K562 (cell line): ENCODE data around the gene DYNC1I1. TPM values are rescaled to one million over a fixed set of nuclear protein-coding genes. Genes with fewer than 3 reads are reported as not detected.

Source experiments
- ATAC-seq: fragments of 200-7000 bp; cut with Tn5 transposase; 3 replicates; pipeline ENCODE4 v1.9.1; 2020; ENCODE audit warnings: moderate library complexity
- BruUV-seq: library from RNA; stranded (reverse); fragments of 400-500 nt; replicated peaks from 2 replicates; lab custom pipeline; 2021; lab: Mats Ljungman, UMichigan
- CTCF ChIA-PET: fragments of 300-600 bp; formaldehyde crosslinking; extraction: SDS; loops from one replicate; lab custom pipeline; 2021; ENCODE audit warnings: low intra/inter-chr PET ratio; lab: Yijun Ruan, JAX
- POLR2A ChIA-PET: fragments of 300-600, 350-650 bp; sonication (Branson Sonifier 250); formaldehyde crosslinking; extraction: SDS; loops from one replicate; lab custom pipeline; 2021; ENCODE audit warnings: antibody characterized with exemption, inconsistent platforms; lab: Yijun Ruan, JAX
- DNase-seq, 4 experiments: peaks; one replicate each; pipeline versions ENCODE4 v3.0.0 to v3.0.0-alpha.2; 2011 to 2018; ENCODE audit warnings: low spot score in 3 of 4, mixed read lengths in 3 of 4; ENCODE audit errors: extremely low read depth in 1 of 4
- FAIRE-seq: peaks from 2 replicates; lab custom pipeline; 2011; peaks lifted over from hg19 to GRCh38; lab: Jason Lieb, UNC
- H2AFZ ChIP-seq: 2 replicates; pipeline ENCODE4 v1.6.0; 2011; ENCODE audit warnings: low read depth, low read length, control low read depth, inconsistent platforms
- H3K27ac ChIP-seq: fragments of 200-600 bp; 3 replicates; pipeline ENCODE4 v1.8.0; 2011; ENCODE audit warnings: low read depth, mild to moderate bottlenecking, control low read depth, inconsistent platforms, low read length, moderate library complexity, mixed read lengths; ENCODE audit errors: extremely low read depth
- H3K27me3 ChIP-seq, 2 experiments: fragments of 300-600 bp in 1 of 2; 2 replicates in 1 of 2; 3 replicates in 1 of 2; pipeline versions ENCODE4 v1.6.0 to v1.8.0; 2011; ENCODE audit warnings: inconsistent platforms in 2 of 2, low read length in 2 of 2, mild to moderate bottlenecking in 1 of 2, mixed read lengths in 1 of 2, moderate library complexity in 1 of 2; ENCODE audit not compliant: control insufficient read depth in 2 of 2, insufficient read depth in 2 of 2
- H3K36me3 ChIP-seq: fragments of 300-600 bp; 3 replicates; pipeline ENCODE4 v1.8.0; 2011; ENCODE audit warnings: mild to moderate bottlenecking, low read length, inconsistent platforms; ENCODE audit not compliant: control insufficient read depth, insufficient read depth
- H3K4me1 ChIP-seq, 2 experiments: fragments of 200-600 bp in 1 of 2; replicated peaks in 1 of 2; 2 replicates in 1 of 2; 3 replicates in 1 of 2; pipeline versions ENCODE4 v1.5.1 to v1.8.0; 2011; ENCODE audit warnings: inconsistent platforms in 2 of 2, low read length in 2 of 2, mild to moderate bottlenecking in 1 of 2, mixed read lengths in 1 of 2, moderate library complexity in 1 of 2; ENCODE audit not compliant: control insufficient read depth in 2 of 2, insufficient read depth in 2 of 2
- H3K4me2 ChIP-seq: 2 replicates; pipeline ENCODE4 v1.6.1; 2011; ENCODE audit warnings: low read length, control low read depth, inconsistent platforms, mixed read lengths; ENCODE audit not compliant: insufficient read depth
- H3K4me3 ChIP-seq: fragments of 200-600 bp; sonication (generic), shearing (Covaris generic); 2 replicates; pipeline ENCODE4 v1.5.1; 2016; ENCODE audit warnings: control low read depth, inconsistent platforms
- H3K79me2 ChIP-seq: fragments of 200-600 bp; 3 replicates; pipeline ENCODE4 v1.8.0; 2011; ENCODE audit warnings: low read length, inconsistent platforms; ENCODE audit not compliant: control insufficient read depth, insufficient read depth
- H3K9ac ChIP-seq, 2 experiments: 2 replicates each; pipeline versions ENCODE4 v1.6.0 to v1.6.1; 2011; ENCODE audit warnings: low read depth in 2 of 2, low read length in 2 of 2, control low read depth in 1 of 2, inconsistent platforms in 1 of 2, mild to moderate bottlenecking in 1 of 2, mixed read lengths in 1 of 2; ENCODE audit not compliant: insufficient read depth in 1 of 2
- H3K9me1 ChIP-seq: one replicate; pipeline ENCODE4 v1.6.0; 2011; ENCODE audit warnings: inconsistent platforms, mild to moderate bottlenecking, low read length, moderate library complexity; ENCODE audit not compliant: control insufficient read depth, insufficient read depth
- H3K9me3 ChIP-seq: replicated peaks from 2 replicates; pipeline ENCODE4 v1.5.1; 2011; ENCODE audit warnings: low read depth, low read length, inconsistent platforms; ENCODE audit not compliant: control insufficient read depth, insufficient read depth
- H4K20me1 ChIP-seq: replicated peaks from 2 replicates; pipeline ENCODE4 v1.6.1; 2011; ENCODE audit warnings: low read length, inconsistent platforms, mixed read lengths; ENCODE audit not compliant: control insufficient read depth, insufficient read depth
- CTCF ChIP-seq, 3 experiments: IDR thresholded peaks in 2 of 3; conservative IDR thresholded peaks in 1 of 3; 2 replicates each; pipeline ENCODE4 v1.5.1; 2011 to 2012; ENCODE audit warnings: low read length in 3 of 3, mild to moderate bottlenecking in 3 of 3, control low read depth in 2 of 3, improper control_type of control experiment in 1 of 3, inconsistent platforms in 1 of 3, low read depth in 1 of 3, mixed read lengths in 1 of 3, moderate library complexity in 1 of 3; ENCODE audit not compliant: insufficient read depth in 2 of 3
- DMBX1 ChIP-seq: fragments of 250-450 bp; sonication (Bioruptor Pico); IDR thresholded peaks from 2 replicates; pipeline ENCODE4 v1.8.0; 2022; ENCODE audit warnings: inconsistent platforms, mild to moderate bottlenecking, moderate library complexity, borderline replicate concordance
- E4F1 ChIP-seq: fragments of 250-450 bp; sonication (Bioruptor Pico); IDR thresholded peaks from 2 replicates; pipeline ENCODE4 v1.5.0; 2021; ENCODE audit warnings: mild to moderate bottlenecking, borderline replicate concordance
- ELF2 ChIP-seq: fragments of 250-450 bp; sonication (Bioruptor Pico); IDR thresholded peaks from 2 replicates; pipeline ENCODE4 v1.5.0; 2021; ENCODE audit warnings: mild to moderate bottlenecking
- FOXO4 ChIP-seq: fragments of 450-650 bp; formaldehyde crosslinking; IDR thresholded peaks from 2 replicates; pipeline ENCODE4 v1.4.0; 2020; ENCODE audit warnings: mild to moderate bottlenecking, moderate library complexity
- HLTF ChIP-seq: fragments of 450-650 bp; IDR thresholded peaks from 2 replicates; pipeline ENCODE4 v1.6.1; 2016
- KLF16 ChIP-seq: IDR thresholded peaks from 2 replicates; pipeline ENCODE4 v1.6.1; 2016; ENCODE audit warnings: antibody characterized with exemption
- L3MBTL2 ChIP-seq: fragments of 450-650 bp; IDR thresholded peaks from 2 replicates; pipeline ENCODE4 v1.6.1; 2016; ENCODE audit warnings: mild to moderate bottlenecking, moderate library complexity
- MIER1 ChIP-seq: fragments of 450-650 bp; IDR thresholded peaks from 2 replicates; pipeline ENCODE4 v1.6.1; 2016; ENCODE audit warnings: antibody characterized with exemption, mild to moderate bottlenecking, low read depth
- PKNOX1 ChIP-seq: fragments of 450-650 bp; IDR thresholded peaks from 2 replicates; pipeline ENCODE4 v1.6.1; 2016
- SAFB ChIP-seq: fragments of 200-400 bp; formaldehyde crosslinking; IDR thresholded peaks from 2 replicates; pipeline ENCODE4 v1.6.1; 2017; ENCODE audit warnings: low read depth, low read length, borderline replicate concordance
- SMAD4 ChIP-seq: fragments of 250-450 bp; sonication (Bioruptor Pico); conservative IDR thresholded peaks from 2 replicates; pipeline ENCODE4 v1.8.0; 2021; ENCODE audit warnings: inconsistent platforms, mild to moderate bottlenecking, moderate library complexity
- SP1 ChIP-seq: sonication (generic); formaldehyde crosslinking; IDR thresholded peaks from 2 replicates; pipeline ENCODE4 v1.8.1; 2022; ENCODE audit warnings: mild to moderate bottlenecking, missing genetic modification reagents
- TCF7L2 ChIP-seq: fragments of 150-350 bp; IDR thresholded peaks from 2 replicates; pipeline ENCODE4 v1.6.1; 2016; ENCODE audit warnings: low read depth, mild to moderate bottlenecking, low read length, moderate library complexity
- TEAD2 ChIP-seq: fragments of 450-650 bp; IDR thresholded peaks from 2 replicates; pipeline ENCODE4 v1.6.1; 2016; ENCODE audit warnings: missing genetic modification characterization, control low read depth, missing compliant biosample characterization
- TRIM24 ChIP-seq, 2 experiments: fragments of 450-650 bp; IDR thresholded peaks; 2 replicates each; pipeline ENCODE4 v1.6.1; 2016
- ZNF184 ChIP-seq: sonication (generic); formaldehyde crosslinking; IDR thresholded peaks from 2 replicates; pipeline ENCODE4 v1.5.0; 2020; ENCODE audit warnings: missing genetic modification reagents
- WGBS: fragments of 100-300 bp; shearing (Covaris generic); methylation state at CpG from one replicate; pipeline ENCODE4 v1.1.6; 2016; ENCODE audit warnings: low coverage, mixed read lengths; ENCODE audit not compliant: insufficient coverage; ENCODE audit errors: missing lambda C conversion rate; 5-methylcytosine and 5-hydroxymethylcytosine counted together
- in situ Hi-C: fragments of 300-500 bp; cut with MboI; formaldehyde crosslinking; loops from 4 replicates; pipeline ENCODE4 v1.15.0; 2018; ENCODE audit warnings: inconsistent platforms, mixed read lengths
- intact Hi-C: fragments of 100-400 bp; cut with micrococcal nuclease; formaldehyde crosslinking; loops from 2 replicates; pipeline ENCODE4 v1.14.2; 2022
- polyA plus RNA-seq, 8 experiments: library from polyadenylated mRNA; depleted of rRNA in 4 of 8; stranded (reverse) in 5 of 8; unstranded in 3 of 8; fragments of >200 nt; fragmentation: Nextera tagmentation in 2 of 8; fragmentation: Illumina TruSeq in 1 of 8; extraction: Ambion mirVana in 2 of 8; extraction: Trizol in 1 of 8; gene quantifications; 2 replicates each; pipeline versions ENCODE4 v1.2.1 to v1.2.3, GENCODE V29; 2011 to 2014; ENCODE audit warnings: inconsistent platforms in 1 of 8, missing spikeins in 1 of 8
- total RNA-seq, 7 experiments: library from RNA; depleted of rRNA in 6 of 7; stranded (reverse); fragments of >200 nt in 6 of 7; fragmentation: Illumina TruSeq in 2 of 7; extraction: Trizol in 2 of 7; gene quantifications; 2 replicates each; pipeline versions ENCODE4 v1.2.1 to v1.2.3, GENCODE V29; 2011 to 2021; ENCODE audit warnings: low replicate concordance in 1 of 7

The DYNC1I1 gene
- total and polyA plus RNA-seq, 9 of the 15 experiments (the other 6 are each of a cell fraction or from before 2014, with no cell fraction given) = 0.22 to 1.5 (median 0.44) TPM

- TF ChIP-seq MIER1 (no peak), CTCF (IDR thresholded peaks at IDR 0.05 in 2 of 3, conservative IDR thresholded peaks at IDR 0.05 in 1 of 3; ENCODE audit: insufficient read depth in 2 of 3, low read depth in 1 of 3, low read length in 3 of 3) (no peak)
Measured at GRCh38 chr7:95788258-95788657, 15.9 kb downstream of the DYNC1I1 start (continued).

GRCh38 chr7:95788884-95789283 lies 16.5 kb downstream of the DYNC1I1 start:
- no peak for FAIRE-seq
- TF ChIP-seq ELF2 (CRISPR knock-in tag) = no peak
- no peak for TF ChIP-seq TEAD2
- no peak for TF ChIP-seq PKNOX1
- no peak for TF ChIP-seq L3MBTL2
- TF ChIP-seq ZNF184 (CRISPR knock-in tag) = no peak
- no peak for TF ChIP-seq TRIM24 (IDR thresholded peaks at IDR 0.05)
- TF ChIP-seq E4F1 (CRISPR knock-in tag) = no peak
- TF ChIP-seq SAFB = no peak
- TF ChIP-seq SMAD4 = no peak
- TF ChIP-seq SP1 (CRISPR knock-in tag) = no peak
- no peak for TF ChIP-seq FOXO4
- TF ChIP-seq HLTF = no peak
- TF ChIP-seq KLF16 = no peak
- no peak for TF ChIP-seq TCF7L2
- no peak for TF ChIP-seq DMBX1 (CRISPR knock-in tag)

More at GRCh38 chr7:95788884-95789283, 16.5 kb downstream of the DYNC1I1 start:
- Histone ChIP-seq H3K9me3 (no peaks in the 10 kb centered on the region), H3K79me2 (no peaks in the 10 kb centered on the region), H3K27ac (no peak overlapping the region), H3K4me1 (no peaks in the 10 kb centered on the region), H3K9ac (no peak overlapping the region), H3K36me3 (no peaks in the 10 kb centered on the region), H3K9me1 (no peaks in the 10 kb centered on the region), H3K27me3 (no peaks in the 10 kb centered on the region; a peak in 1 of 5 replicates), H4K20me1 (no peaks in the 10 kb centered on the region), H3K4me3 (no peak overlapping the region), H2AFZ (no peak overlapping the region), H3K4me2 (no peak overlapping the region)
- POLR2A ChIA-PET = interaction anchor here (0.6 to 2.2 kb wide), 4 partner anchors 8 to 29 kb away, joined by 3 to 5 read pairs (median 3); partner anchors contain the start of gene DYNC1I1
- no peak for ATAC-seq
- intact Hi-C loops = no loop called here
- WGBS = 0% methylated on average over 2 of the region's 2 CpGs
- DNase-seq = no peak
- no TSS peak for BruUV-seq
- CTCF ChIA-PET = no interaction called here
- in situ Hi-C loops = no loop called here
